ENCODE results near the gene CR1. TPM values are rescaled to one million over a fixed set of nuclear protein-coding genes. Genes with fewer than 3 reads are reported as not detected.
"Not testable (repeated sequence)": the region's sequence is repeated elsewhere in the genome, so short reads cannot be mapped to it uniquely, and the experiment has no call there.

CR1 gene
- total and polyA plus RNA-seq, 7 experiments from 2014 or later = 0.19 to 50.1 (median 4.3) TPM

- DNase-seq; H3K27ac Mint-ChIP-seq; H3K4me3 ChIP-seq (ENCODE audit: low read length); H3K36me3 ChIP-seq (ENCODE audit: control insufficient read depth in 2 of 3, insufficient read depth in 3 of 3, low read length in 3 of 3); H3K27me3 ChIP-seq (ENCODE audit: control insufficient read depth in 2 of 2, insufficient read depth in 2 of 2, low read length in 2 of 2); H3K4me1 ChIP-seq (ENCODE audit: control insufficient read depth in 2 of 2, insufficient read depth in 2 of 2, low read length in 2 of 2); H3K27ac ChIP-seq (ENCODE audit: low read depth, low read length); ATAC-seq; intact Hi-C loops (cut with micrococcal nuclease); H3K36me3 Mint-ChIP-seq; H3K4me1 Mint-ChIP-seq; CTCF ChIA-PET; H3K9me3 Mint-ChIP-seq; POLR2A ChIA-PET; H3K9me3 ChIP-seq (ENCODE audit: control insufficient read depth in 2 of 3, low read length in 3 of 3); H3K4me3 Mint-ChIP-seq: not testable (repeated sequence)
- peaks cover 0 to 24% (median 15%) of the 10 kb centered on the region in 5 donors for H3K27me3 Mint-ChIP-seq
Measured at GRCh38 chr1:207680590-207681388, 184.8 kb downstream of the CR1 start.

GRCh38 chr1:207682872-207683434 is 187.0 kb downstream of the CR1 start:
- H3K4me1 ChIP-seq (ENCODE audit: control insufficient read depth in 2 of 2, insufficient read depth in 2 of 2, low read length in 2 of 2); H3K9me3 Mint-ChIP-seq; H3K36me3 ChIP-seq (ENCODE audit: control insufficient read depth in 2 of 3, insufficient read depth in 3 of 3, low read length in 3 of 3); intact Hi-C loops (cut with micrococcal nuclease); H3K27ac Mint-ChIP-seq; H3K36me3 Mint-ChIP-seq; H3K27me3 ChIP-seq (ENCODE audit: control insufficient read depth in 2 of 2, insufficient read depth in 2 of 2, low read length in 2 of 2); H3K27ac ChIP-seq (ENCODE audit: low read depth, low read length); H3K4me3 ChIP-seq (ENCODE audit: low read length); DNase-seq; H3K4me1 Mint-ChIP-seq; ATAC-seq; H3K4me3 Mint-ChIP-seq; H3K9me3 ChIP-seq (ENCODE audit: control insufficient read depth in 2 of 3, low read length in 3 of 3); POLR2A ChIA-PET: not testable (repeated sequence)
- CTCF ChIA-PET = interaction anchor here (0.7 kb wide), 1 partner anchor 461 kb away, joined by 3 read pairs; no protein-coding TSS in a partner anchor
- H3K27me3 Mint-ChIP-seq = peaks cover 0 to 29% (median 10%) of the 10 kb centered on the region in 5 donors

- H3K27ac ChIP-seq (ENCODE audit: low read depth, low read length); H3K4me1 ChIP-seq (ENCODE audit: control insufficient read depth in 2 of 2, insufficient read depth in 2 of 2, low read length in 2 of 2); H3K27me3 ChIP-seq (ENCODE audit: control insufficient read depth in 2 of 2, insufficient read depth in 2 of 2, low read length in 2 of 2); H3K36me3 ChIP-seq (ENCODE audit: control insufficient read depth in 2 of 3, insufficient read depth in 3 of 3, low read length in 3 of 3); CTCF ChIA-PET; H3K9me3 Mint-ChIP-seq; H3K4me3 Mint-ChIP-seq; H3K36me3 Mint-ChIP-seq; intact Hi-C loops (cut with micrococcal nuclease); H3K9me3 ChIP-seq (ENCODE audit: control insufficient read depth in 2 of 3, low read length in 3 of 3); DNase-seq; H3K4me1 Mint-ChIP-seq; H3K4me3 ChIP-seq (ENCODE audit: low read length); ATAC-seq; POLR2A ChIA-PET; H3K27ac Mint-ChIP-seq: not testable (repeated sequence)
- peaks cover 0 to 43% (median 18%) of the 10 kb centered on the region in 5 donors for H3K27me3 Mint-ChIP-seq
Measured at GRCh38 chr1:207690551-207690950, 194.6 kb downstream of the CR1 start.

GRCh38 chr1:207691010-207691409 is 195.1 kb downstream of the CR1 start:
- Mint-ChIP-seq H3K27me3 (peaks cover 0 to 46% (median 18%) of the 10 kb centered on the region in 5 donors), H3K4me1 (no peaks in the 10 kb centered on the region), H3K36me3 (no peaks in the 10 kb centered on the region), H3K9me3 (peaks cover 0 to 3% (median 0%) of the 10 kb centered on the region in 11 donors), H3K4me3 (no peak overlapping the region), H3K27ac (no peak overlapping the region)
- H3K27ac ChIP-seq (ENCODE audit: low read depth, low read length) = no peak overlapping the region
- POLR2A ChIA-PET = no interaction called here
- H3K27me3 ChIP-seq (ENCODE audit: control insufficient read depth in 2 of 2, insufficient read depth in 2 of 2, low read length in 2 of 2) = no peaks in the 10 kb centered on the region
- ATAC-seq (no peak), DNase-seq (no peak)
- no peak overlapping the region for H3K4me3 ChIP-seq (ENCODE audit: low read length)
- H3K36me3 ChIP-seq (ENCODE audit: control insufficient read depth in 2 of 3, insufficient read depth in 3 of 3, low read length in 3 of 3) = no peaks in the 10 kb centered on the region
- intact Hi-C loops (cut with micrococcal nuclease) = no loop called here
- CTCF ChIA-PET = no interaction called here
- no peaks in the 10 kb centered on the region for H3K9me3 ChIP-seq (ENCODE audit: control insufficient read depth in 2 of 3, low read length in 3 of 3)
- no peaks in the 10 kb centered on the region for H3K4me1 ChIP-seq (ENCODE audit: control insufficient read depth in 2 of 2, insufficient read depth in 2 of 2, low read length in 2 of 2)

Other genes starting within 250 kb of the CR1 start
- 100 to 1,000 TPM; 122 to 264 (median 134) TPM for gene CD55, start 174.5 kb upstream of the CR1 start, total RNA-seq
- 100 to 1,000 TPM; 115 to 185 TPM for gene CD55, start 174.5 kb upstream of the CR1 start, polyA plus RNA-seq
- 10 to 100 TPM in 1 of 5 experiments, 1 to 10 TPM in 3, not detected in 1; 2.6 to 13.1 (median 3.4) TPM for gene CR2, start 41.8 kb upstream of the CR1 start, total RNA-seq
- gene CR2, start 41.8 kb upstream of the CR1 start, polyA plus RNA-seq = 10 to 100 TPM; 13.3 to 14.5 TPM
- gene CR1L, start 149.0 kb downstream of the CR1 start, total RNA-seq = under 1 TPM in 2 of 5 experiments, not detected in 3; 0.42 to 0.53 TPM
- gene CR1L, start 149.0 kb downstream of the CR1 start, polyA plus RNA-seq = not detected